ENCODE data around the gene PLEKHA4. TPM values are rescaled to one million over a fixed set of nuclear protein-coding genes. Genes with fewer than 3 reads are reported as not detected.
"Not testable (repeated sequence)": the region's sequence is repeated elsewhere in the genome, so short reads cannot be mapped to it uniquely, and the experiment has no call there.

The PLEKHA4 gene
- total RNA-seq, 1 donor, result 1.3 TPM

DNA sequence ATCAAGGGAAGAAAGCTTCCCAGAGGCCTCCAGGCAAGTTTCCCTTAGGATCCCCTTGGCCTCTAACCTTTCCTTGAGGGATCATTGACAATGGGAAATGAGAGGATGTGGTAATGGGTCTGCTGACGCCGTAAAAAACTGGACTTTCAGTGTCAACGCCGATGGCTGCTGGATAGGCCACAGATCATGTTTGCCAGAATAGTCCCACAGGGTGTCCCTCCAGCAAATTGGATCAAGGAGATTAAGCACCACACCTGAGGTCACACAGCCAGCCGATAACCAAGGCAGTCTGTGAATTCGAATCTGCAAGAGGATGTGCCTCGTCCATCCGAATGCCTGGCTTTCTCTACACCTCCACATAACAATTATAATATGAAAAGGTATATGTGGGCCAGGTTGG, 75.1 kb downstream of the PLEKHA4 start:
- Histone ChIP-seq H3K27me3 (ENCODE audit: insufficient read depth, low read length) (no peaks in the 10 kb centered on the region), H3K4me1 (ENCODE audit: insufficient read depth, low read length) (peaks cover 4% of the 10 kb centered on the region), H3K4me3 (ENCODE audit: low read length) (no peak overlapping the region), H3K9me3 (ENCODE audit: low read depth, low read length) (no peaks in the 10 kb centered on the region)

- not testable (repeated sequence) for H3K4me3 ChIP-seq (ENCODE audit: low read length); H3K27me3 ChIP-seq (ENCODE audit: insufficient read depth, low read length); H3K4me1 ChIP-seq (ENCODE audit: insufficient read depth, low read length); H3K9me3 ChIP-seq (ENCODE audit: low read depth, low read length)
Measured at GRCh38 chr19:48787331-48787730, 81.1 kb downstream of the PLEKHA4 start.

Other genes with a start within 250 kb of the PLEKHA4 start
- gene RPL18, start 249.4 kb downstream of the PLEKHA4 start, total RNA-seq, result 2,431 TPM
- 4.5 TPM for gene SPHK2, start 249.1 kb downstream of the PLEKHA4 start, total RNA-seq
- gene DBP, start 231.2 kb downstream of the PLEKHA4 start, total RNA-seq, result 28.2 TPM
- gene CA11, start 222.4 kb downstream of the PLEKHA4 start, total RNA-seq, result 2.4 TPM
- 0.63 TPM for gene NTN5, start 195.6 kb downstream of the PLEKHA4 start, total RNA-seq
- gene FUT2, start 172.6 kb downstream of the PLEKHA4 start, total RNA-seq, result not detected
- 0.10 TPM for gene MAMSTR, start 148.9 kb downstream of the PLEKHA4 start, total RNA-seq
- gene RASIP1, start 128.0 kb downstream of the PLEKHA4 start, total RNA-seq, result 0.10 TPM
- not detected for gene IZUMO1, start 121.7 kb downstream of the PLEKHA4 start, total RNA-seq
- gene FUT1, start 116.0 kb downstream of the PLEKHA4 start, total RNA-seq, result not detected
- gene FGF21, start 113.1 kb downstream of the PLEKHA4 start, total RNA-seq, result not detected
- 3.9 TPM for gene BCAT2, start 57.6 kb downstream of the PLEKHA4 start, total RNA-seq
- 0.42 TPM for gene HSD17B14, start 32.1 kb downstream of the PLEKHA4 start, total RNA-seq
- 644 TPM for gene PPP1R15A, start 3.8 kb upstream of the PLEKHA4 start, total RNA-seq
- gene TULP2, start 30.1 kb upstream of the PLEKHA4 start, total RNA-seq, result 0.31 TPM
- 166 TPM for gene NUCB1, start 31.7 kb upstream of the PLEKHA4 start, total RNA-seq
- 0.21 TPM for gene DHDH, start 65.1 kb upstream of the PLEKHA4 start, total RNA-seq
- 26.6 TPM for gene BAX, start 86.3 kb upstream of the PLEKHA4 start, total RNA-seq
- 2,689 TPM for gene FTL, start 96.7 kb upstream of the PLEKHA4 start, total RNA-seq
- gene GYS1, start 124.7 kb upstream of the PLEKHA4 start, total RNA-seq, result 10.0 TPM
- gene RUVBL2, start 125.3 kb upstream of the PLEKHA4 start, total RNA-seq, result 19.9 TPM
- gene LHB, start 148.5 kb upstream of the PLEKHA4 start, total RNA-seq, result not detected
- not detected for gene CGB3, start 155.7 kb upstream of the PLEKHA4 start, total RNA-seq
- gene CGB2, start 163.3 kb upstream of the PLEKHA4 start, total RNA-seq, result not detected
- not detected for gene CGB1, start 168.3 kb upstream of the PLEKHA4 start, total RNA-seq
- gene CGB5, start 175.2 kb upstream of the PLEKHA4 start, total RNA-seq, result not detected
- not detected for gene CGB8, start 180.5 kb upstream of the PLEKHA4 start, total RNA-seq
- not detected for gene CGB7, start 189.1 kb upstream of the PLEKHA4 start, total RNA-seq
- not detected for gene NTF4, start 196.2 kb upstream of the PLEKHA4 start, total RNA-seq
- gene KCNA7, start 204.1 kb upstream of the PLEKHA4 start, total RNA-seq, result under 0.01 TPM
- 136 TPM for gene SNRNP70, start 216.8 kb upstream of the PLEKHA4 start, total RNA-seq
- 2.5 TPM for gene LIN7B, start 245.8 kb upstream of the PLEKHA4 start, total RNA-seq